Ascending aorta (tissue), 2 donors: ENCODE data around the gene SLC35C1. TPM values are rescaled to one million over a fixed set of nuclear protein-coding genes. Genes with fewer than 3 reads are reported as not detected.

Experiments
- DNase-seq, 2 donors: peaks; one replicate each; pipeline ENCODE4 v3.0.0-alpha.2; 2019; ENCODE audit warnings: low spot score in 2 of 2
- H3K27ac ChIP-seq, 2 donors: fragments of 200-600 bp; sonication (generic); one replicate each; pipeline ENCODE4 v1.5.1; 2016 to 2017; ENCODE audit warnings: mild to moderate bottlenecking in 1 of 2
- H3K27me3 ChIP-seq: fragments of 200-600 bp; sonication (generic); one replicate; pipeline ENCODE4 v1.5.1; 2017
- H3K36me3 ChIP-seq, 2 donors: fragments of 200-600 bp; sonication (generic); one replicate each; pipeline ENCODE4 v1.5.1; 2016
- H3K4me1 ChIP-seq, 2 donors: fragments of 200-600 bp; sonication (generic); one replicate each; pipeline ENCODE4 v1.5.1; 2016 to 2017; ENCODE audit warnings: mild to moderate bottlenecking in 1 of 2
- H3K4me3 ChIP-seq, 2 donors: fragments of 200-600 bp; sonication (generic); one replicate each; pipeline ENCODE4 v1.5.1; 2016 to 2017; ENCODE audit warnings: mild to moderate bottlenecking in 1 of 2
- H3K9me3 ChIP-seq, 2 donors: fragments of 200-600 bp; sonication (generic); one replicate each; pipeline ENCODE4 v1.5.1; 2016
- CTCF ChIP-seq, 3 experiments: fragments of 200-600 bp in 2 of 3; fragments of 450-650 bp in 1 of 3; sonication (generic) in 2 of 3; IDR thresholded peaks; one replicate each; pipeline ENCODE4 v1.5.1; 2016 to 2019; ENCODE audit warnings: antibody characterized with exemption in 3 of 3, mild to moderate bottlenecking in 1 of 3, moderate library complexity in 1 of 3
- intact Hi-C: fragments of 100-400 bp; cut with DNase I; formaldehyde crosslinking; loops from one replicate; pipeline ENCODE4 v1.15.1; 2023
- total RNA-seq: library from RNA; depleted of rRNA; stranded (reverse); fragments of >200 nt; gene quantifications from one replicate; pipeline ENCODE4 v1.1.0, GENCODE V29; 2016

The SLC35C1 gene
- total RNA-seq, 1 donor from 2014 or later = 47.7 TPM

- no peaks in the 10 kb centered on the region for H3K9me3 ChIP-seq
- peaks cover 0 to 7% of the 10 kb centered on the region in 2 donors for H3K4me1 ChIP-seq
- H3K36me3 ChIP-seq = no peaks in the 10 kb centered on the region
- peak overlapping the region; percentile 19 to 33 for H3K4me3 ChIP-seq
- H3K27ac ChIP-seq = peak overlapping the region in 1 of 2 donors; percentile 60
- peak; percentile 77 to 98 for DNase-seq
- peak; percentile 87 to 92 (median 89) for TF ChIP-seq CTCF (IDR thresholded peaks at IDR 0.05)
- no peaks in the 10 kb centered on the region for H3K27me3 ChIP-seq
- intact Hi-C loops = loop anchor here (1.0 to 10.0 kb wide), 7 partner anchors 15 to 1571 kb away; partner anchors contain the start of genes CHST1, PACSIN3 and PHF21A
These were observed 38.4 kb downstream of the SLC35C1 start for GRCh38 chr11:45843158-45843924.

- no peak for TF ChIP-seq CTCF (IDR thresholded peaks at IDR 0.05)
- Histone ChIP-seq H3K27ac (no peak overlapping the region), H3K4me1 (peaks cover 0 to 23% of the 10 kb centered on the region in 2 donors), H3K36me3 (no peaks in the 10 kb centered on the region), H3K9me3 (no peaks in the 10 kb centered on the region), H3K4me3 (no peak overlapping the region), H3K27me3 (no peaks in the 10 kb centered on the region)
- intact Hi-C loops = loop anchor here (5.0 to 10.0 kb wide), 5 partner anchors 157 to 1570 kb away; partner anchors contain the start of genes PACSIN3 and PHF21A
- DNase-seq = no peak
These were observed 40.1 kb downstream of the SLC35C1 start for GRCh38 chr11:45844822-45845578.

- TF ChIP-seq CTCF (IDR thresholded peaks at IDR 0.05) = no peak
- Histone ChIP-seq H3K27me3 (no peaks in the 10 kb centered on the region), H3K9me3 (no peaks in the 10 kb centered on the region), H3K4me3 (peak overlapping the region; percentile 92 to 97), H3K27ac (peak overlapping the region; percentile 76 to 85), H3K36me3 (no peaks in the 10 kb centered on the region), H3K4me1 (peaks cover 12 to 34% of the 10 kb centered on the region in 2 donors)
- no peak for DNase-seq
- intact Hi-C loops = loop anchor here (5.0 to 10.0 kb wide), 4 partner anchors 156 to 1569 kb away; partner anchors contain the start of gene PACSIN3
These were observed 41.3 kb downstream of the SLC35C1 start for GRCh38 chr11:45846174-45846675.

GRCh38 chr11:45846974-45847910, 42.3 kb downstream of the SLC35C1 start, which contains the start of gene CRY2:
Gene CRY2 (plus strand): TSS chr11:45847475. CDS start chr11:45847491, 16 bp downstream.
- intact Hi-C loops = loop anchor here (1.0 to 10.0 kb wide), 8 partner anchors 12 to 1568 kb away; partner anchors contain the start of genes PACSIN3 and SLC35C1
- peak; percentile 98 to 100 for DNase-seq
- peak within 1 kb of the TSS; percentile 97 to 98 for H3K27ac ChIP-seq
- peak within 1 kb of the TSS; percentile 92 to 97 for H3K4me3 ChIP-seq
- H3K9me3 ChIP-seq = no peaks in the 10 kb centered on the region
- no peaks in the 10 kb centered on the region for H3K36me3 ChIP-seq
- peaks cover 12 to 44% of the 10 kb centered on the region in 2 donors for H3K4me1 ChIP-seq
- no peak for TF ChIP-seq CTCF (IDR thresholded peaks at IDR 0.05)
- no peaks in the 10 kb centered on the region for H3K27me3 ChIP-seq
